ENCODE measurements around the gene CHI3L2.

The CHI3L2 gene

GRCh38 chr1:111220302-111220890 lies 7.1 kb upstream of the CHI3L2 start:
- no peak for DNase-seq (ENCODE audit: low spot score)

GRCh38 chr1:111221276-111221632 lies 6.3 kb upstream of the CHI3L2 start:
- DNase-seq (ENCODE audit: low spot score): no peak

DNA sequence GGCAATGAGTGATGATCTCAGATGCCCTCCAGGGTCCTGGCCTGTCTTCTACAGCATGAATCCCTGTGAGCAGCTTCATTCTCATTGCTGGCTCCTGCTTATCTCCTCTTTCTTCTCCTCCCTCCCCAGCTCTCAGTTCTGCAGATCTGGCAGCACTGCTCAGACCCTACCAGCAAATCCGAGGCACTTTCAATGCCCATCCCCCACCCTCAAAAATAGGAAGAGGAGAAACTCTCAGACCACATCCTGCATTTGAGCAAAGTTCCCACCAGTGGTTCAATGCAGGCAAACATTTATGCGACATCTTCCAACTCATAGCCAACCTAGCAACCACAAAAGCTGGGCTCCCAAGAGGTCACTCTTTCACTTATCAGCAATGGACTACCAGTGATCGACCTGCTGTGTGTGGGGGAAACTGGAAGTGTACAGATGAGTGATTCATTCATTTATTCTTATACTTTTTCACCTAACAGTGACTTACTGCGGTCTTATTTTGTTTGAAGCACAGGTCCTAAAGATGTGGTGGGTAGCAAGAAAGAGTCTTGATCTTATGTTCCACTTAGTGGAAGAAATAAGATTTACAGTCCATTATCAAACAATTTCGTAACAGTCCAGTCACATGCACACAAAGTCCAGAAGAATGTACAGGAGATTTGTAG lies 5.8 kb upstream of the CHI3L2 start:
- no peak for DNase-seq (ENCODE audit: low spot score)

- DNase-seq (ENCODE audit: low spot score): peak; percentile 84
Observed at GRCh38 chr1:111222308-111223125, 5.0 kb upstream of the CHI3L2 start.

DNA sequence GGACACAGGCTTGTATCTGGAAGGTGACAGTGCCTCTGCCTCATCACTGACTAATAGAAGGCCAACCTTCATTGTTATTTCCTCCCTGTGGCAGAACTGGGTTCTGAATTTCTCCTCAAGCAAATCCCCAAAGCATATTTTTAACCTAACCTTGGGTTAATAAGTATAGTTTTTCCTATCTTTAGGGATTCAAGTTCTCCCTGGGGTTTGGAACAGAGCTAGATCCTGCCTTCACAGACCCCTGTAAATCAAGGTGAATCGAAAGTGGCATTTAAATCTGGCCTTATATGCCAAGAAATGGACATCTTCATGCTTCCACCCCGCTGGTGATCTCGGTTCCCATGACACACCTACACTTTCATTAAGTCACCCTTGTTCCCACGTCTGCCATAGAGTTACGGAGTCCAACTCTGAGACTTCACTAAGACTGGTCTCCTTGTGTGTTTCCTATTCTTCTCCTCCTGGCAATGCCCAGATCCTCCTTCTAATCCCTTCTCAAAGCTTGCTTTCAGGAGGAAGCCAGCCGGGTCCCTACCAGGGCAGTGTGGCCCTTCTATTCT lies 4.3 kb upstream of the CHI3L2 start:
- DNase-seq (ENCODE audit: low spot score): no peak

DNA sequence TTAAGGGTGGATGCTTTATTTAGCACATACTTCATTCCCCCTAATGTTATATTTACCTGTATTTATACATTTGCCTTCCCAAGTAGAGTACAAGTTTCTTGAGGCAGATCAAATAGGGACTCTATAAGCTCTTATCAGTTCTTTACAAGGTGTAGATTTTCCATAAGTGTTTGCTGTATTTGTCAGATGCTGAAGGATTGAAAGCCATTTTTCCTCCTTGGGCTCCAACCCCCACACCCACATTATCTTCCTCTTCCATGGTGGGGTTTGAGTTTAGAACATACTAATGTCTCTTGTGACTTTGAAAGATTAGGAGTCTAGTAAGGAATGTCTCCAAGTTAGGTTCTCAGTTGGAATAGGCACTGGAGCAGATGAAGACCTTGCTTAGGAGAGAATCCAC lies 2.4 kb upstream of the CHI3L2 start:
- no peak for DNase-seq (ENCODE audit: low spot score)

DNA sequence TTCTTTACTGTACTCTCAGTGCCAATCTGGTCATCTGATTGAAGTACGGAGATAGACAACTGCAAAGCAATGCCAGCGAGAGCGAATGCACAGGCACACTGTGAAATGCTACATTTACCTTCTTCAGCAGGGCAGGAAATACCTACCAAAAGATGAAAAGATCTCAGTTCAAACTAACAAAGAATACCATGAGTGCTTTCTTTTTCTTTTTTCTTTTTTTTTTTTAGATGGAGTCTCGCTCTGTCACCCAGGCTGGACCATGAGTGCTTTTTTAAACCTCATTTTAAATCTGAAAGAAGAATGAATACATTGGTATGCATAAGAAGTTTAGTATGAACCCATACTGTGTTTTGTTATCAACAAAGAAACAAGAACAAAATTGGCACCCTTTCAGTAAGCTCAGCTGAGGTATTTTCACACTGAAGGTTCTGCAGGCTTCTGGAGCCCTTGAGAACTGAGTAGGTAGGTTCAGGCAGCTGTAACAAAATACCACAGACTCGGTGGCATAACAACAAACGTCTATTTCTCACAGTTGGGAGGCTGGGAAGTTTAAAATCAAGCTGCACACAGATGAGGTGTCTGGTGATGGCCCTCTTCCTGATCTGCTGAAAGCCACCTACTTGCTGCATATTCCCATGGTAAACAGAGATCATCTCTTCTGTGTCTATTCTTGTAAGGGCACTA lies 1.7 kb upstream of the CHI3L2 start:
- DNase-seq (ENCODE audit: low spot score): no peak

DNA sequence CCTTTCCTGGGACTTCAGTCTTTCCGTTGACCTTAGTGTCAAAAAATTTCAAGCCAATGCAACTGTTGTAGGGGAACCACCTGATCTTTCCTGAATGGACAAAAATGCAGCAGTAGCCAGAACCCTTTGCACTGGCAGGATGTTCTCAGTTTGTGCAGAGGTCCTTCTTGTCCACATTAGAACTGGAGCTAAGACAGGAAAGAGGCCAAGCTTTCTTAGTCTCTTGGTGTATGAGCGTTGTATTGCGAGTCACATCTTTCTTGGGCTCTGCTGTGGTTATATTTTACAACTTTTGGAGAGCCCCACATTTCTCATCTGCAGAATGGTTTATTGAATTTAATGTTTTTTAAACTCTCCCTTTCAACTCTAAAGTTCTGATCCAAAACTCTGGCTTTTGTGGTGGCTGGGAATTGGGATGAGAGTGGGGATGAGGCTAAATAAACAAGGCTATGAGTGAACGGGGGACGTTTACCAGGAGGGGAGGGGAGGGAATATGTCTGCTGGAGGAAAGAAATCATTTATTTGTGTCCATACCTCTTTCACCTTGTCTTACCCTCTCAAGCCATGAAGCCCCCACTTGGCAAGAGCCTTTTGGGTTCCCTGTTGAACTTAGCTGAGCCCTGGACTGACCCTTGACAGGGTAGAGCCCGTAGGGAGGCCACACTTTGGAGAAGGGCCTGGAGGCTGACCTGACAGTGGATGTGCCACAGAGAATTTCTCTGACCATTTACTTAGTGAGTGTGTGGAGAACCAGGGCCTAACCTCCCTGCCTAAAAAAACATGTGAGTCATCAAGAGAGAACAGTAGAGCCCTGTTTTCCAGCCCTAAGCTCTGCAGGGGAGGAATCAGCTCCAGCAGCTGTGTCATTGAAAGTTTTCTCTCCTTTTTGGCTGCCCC lies 586 bp downstream of the CHI3L2 start:
- DNase-seq (ENCODE audit: low spot score): peak; percentile 92

DNA sequence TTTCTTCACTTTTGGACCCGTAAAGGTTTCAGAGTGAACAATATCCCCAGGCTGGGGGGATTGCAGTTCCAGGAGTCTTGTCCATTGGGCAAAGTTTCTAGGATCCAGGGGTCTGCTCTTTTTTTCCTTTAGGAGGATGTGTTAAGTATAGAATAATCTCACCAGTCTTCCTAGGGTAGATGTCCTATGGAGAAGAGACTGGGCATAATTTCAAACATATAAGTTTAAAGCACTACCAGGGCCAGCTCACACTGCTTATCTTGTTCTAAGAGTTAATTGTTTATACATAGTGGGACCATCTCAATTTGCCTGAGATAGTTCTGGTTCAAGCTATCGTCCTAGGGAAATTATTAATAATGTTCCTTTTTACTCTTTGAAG lies 1.2 kb downstream of the CHI3L2 start:
- DNase-seq (ENCODE audit: low spot score): no peak

GRCh38 chr1:111232134-111232533 lies 4.6 kb downstream of the CHI3L2 start:
- no peak for DNase-seq (ENCODE audit: low spot score)

- DNase-seq (ENCODE audit: low spot score): no peak
Observed at GRCh38 chr1:111234258-111234657, 6.7 kb downstream of the CHI3L2 start.

- DNase-seq (ENCODE audit: low spot score): peak; percentile 41
Observed at GRCh38 chr1:111234866-111235265, 7.4 kb downstream of the CHI3L2 start.

- DNase-seq (ENCODE audit: low spot score): no peak
Observed at GRCh38 chr1:111236379-111236778, 8.9 kb downstream of the CHI3L2 start.

- DNase-seq (ENCODE audit: low spot score): no peak
Observed at GRCh38 chr1:111236806-111237205, 9.3 kb downstream of the CHI3L2 start.

- no peak for DNase-seq (ENCODE audit: low spot score)
Observed at GRCh38 chr1:111238056-111238795, 10.7 kb downstream of the CHI3L2 start.

DNA sequence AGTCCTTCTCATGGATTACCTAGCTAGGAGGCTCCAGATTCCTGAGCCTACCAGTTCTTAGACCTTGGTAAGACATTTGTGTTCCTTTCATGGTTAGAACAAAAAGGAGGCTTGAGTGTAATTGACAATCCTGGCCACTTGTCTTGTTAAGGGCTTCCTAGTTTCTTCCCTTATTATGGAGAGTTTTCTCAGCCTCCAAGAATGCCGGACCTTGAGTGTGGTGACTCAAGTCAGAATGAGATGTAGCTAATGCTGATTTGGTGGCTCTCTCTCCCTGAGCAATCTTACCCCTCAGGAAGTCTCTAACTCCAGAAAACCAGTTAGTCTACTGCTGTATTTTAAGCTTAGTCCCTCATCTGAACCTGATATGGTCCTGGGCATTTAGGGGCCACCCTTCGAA lies 14.3 kb downstream of the CHI3L2 start:
- no peak for DNase-seq (ENCODE audit: low spot score)

DNA sequence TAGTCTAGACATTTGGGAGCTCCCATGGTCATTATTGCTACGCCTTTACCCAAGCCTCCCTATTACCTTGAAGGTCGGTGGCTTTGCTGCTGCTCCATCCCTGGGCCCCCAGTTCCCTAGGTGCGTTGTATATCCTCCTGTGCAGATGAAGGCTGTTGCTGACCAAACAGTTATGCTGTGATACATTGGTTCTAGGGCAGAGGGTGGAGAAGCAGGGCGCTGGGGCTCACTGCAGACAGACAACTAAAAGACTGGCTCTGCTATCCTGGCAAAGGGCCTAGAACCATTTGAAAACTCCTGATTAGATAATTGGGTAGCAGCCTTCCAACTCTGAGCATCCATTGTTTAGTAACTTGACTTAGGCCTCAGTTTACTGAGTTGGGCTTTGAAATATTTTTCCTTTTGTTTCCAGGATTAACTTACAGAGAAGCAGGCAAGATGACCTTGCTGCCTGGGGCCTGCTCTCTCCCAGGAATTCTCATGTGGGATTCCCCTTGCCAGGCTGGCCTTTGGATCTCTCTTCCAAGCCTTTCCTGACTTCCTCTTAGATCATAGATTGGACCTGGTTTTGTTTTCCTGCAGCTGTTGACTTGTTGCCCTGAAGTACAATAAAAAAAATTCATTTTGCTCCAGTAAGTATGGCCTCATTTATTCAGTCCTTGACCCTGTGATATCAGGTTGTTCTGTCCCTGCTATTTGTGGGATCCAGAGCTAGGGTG lies 15.5 kb downstream of the CHI3L2 start:
- DNase-seq (ENCODE audit: low spot score): no peak

DNA sequence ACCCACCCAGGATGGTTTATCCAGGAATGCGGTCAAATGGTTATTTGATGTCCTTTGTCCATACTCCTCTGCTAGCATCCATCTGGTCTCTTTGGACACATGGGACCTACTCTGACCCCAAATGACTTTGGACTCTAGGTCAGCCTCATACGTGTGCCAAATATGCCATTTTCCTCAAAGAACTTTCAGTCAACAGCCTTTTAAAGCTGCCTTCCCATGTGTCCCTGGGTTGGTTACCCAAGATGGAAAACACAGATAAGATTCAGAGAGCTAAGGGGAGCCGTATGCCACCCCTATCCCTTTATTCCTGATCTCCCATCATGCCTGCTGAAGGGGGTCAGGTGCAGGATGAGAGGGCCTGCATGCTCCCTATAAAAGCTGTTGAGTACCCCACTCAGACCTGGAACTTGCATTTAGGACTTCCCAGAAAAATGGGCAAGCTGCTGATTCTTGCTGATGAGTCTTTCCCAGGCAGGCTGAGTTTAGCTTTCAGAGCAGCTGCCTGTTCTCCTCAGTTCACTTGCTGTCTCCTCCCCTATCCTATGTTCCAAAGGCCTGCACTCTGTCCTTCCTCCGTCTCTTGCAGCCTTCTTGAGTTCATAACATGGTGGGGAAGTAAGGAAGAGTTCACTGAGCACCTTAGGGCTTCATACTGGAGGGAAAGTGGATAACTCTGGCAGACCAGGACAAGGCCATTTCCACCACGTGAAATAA lies 19.8 kb downstream of the CHI3L2 start:
- DNase-seq (ENCODE audit: low spot score): no peak

- DNase-seq (ENCODE audit: low spot score): no peak
Observed at GRCh38 chr1:111249960-111250359, 22.4 kb downstream of the CHI3L2 start.

Data from AG08395 (cell line).